ENCODE data around the gene FABP2.
"Not testable (repeated sequence)": the region's sequence is repeated elsewhere in the genome, so short reads cannot be mapped to it uniquely, and the experiment has no call there.

DNA sequence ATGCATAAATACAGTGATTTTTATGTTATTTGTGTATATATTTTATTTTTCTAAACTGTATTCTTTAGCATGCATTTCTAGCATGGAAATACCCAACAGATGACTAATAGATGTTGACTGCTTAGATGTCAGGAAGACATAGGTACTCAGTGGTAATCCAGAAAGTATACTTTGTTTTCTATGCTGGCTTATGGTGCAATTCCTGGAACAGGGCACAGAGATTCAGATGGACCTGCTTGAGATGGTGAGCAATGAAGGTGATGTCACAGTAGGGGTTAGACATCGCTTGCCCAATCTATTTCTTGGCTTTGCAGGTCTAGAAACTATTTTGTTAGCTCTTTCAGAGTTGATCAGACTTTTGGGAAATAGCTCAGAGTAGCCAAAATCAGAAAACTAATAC is 42.3 kb upstream of the FABP2 start:
- TF ChIP-seq, protein P1, sequence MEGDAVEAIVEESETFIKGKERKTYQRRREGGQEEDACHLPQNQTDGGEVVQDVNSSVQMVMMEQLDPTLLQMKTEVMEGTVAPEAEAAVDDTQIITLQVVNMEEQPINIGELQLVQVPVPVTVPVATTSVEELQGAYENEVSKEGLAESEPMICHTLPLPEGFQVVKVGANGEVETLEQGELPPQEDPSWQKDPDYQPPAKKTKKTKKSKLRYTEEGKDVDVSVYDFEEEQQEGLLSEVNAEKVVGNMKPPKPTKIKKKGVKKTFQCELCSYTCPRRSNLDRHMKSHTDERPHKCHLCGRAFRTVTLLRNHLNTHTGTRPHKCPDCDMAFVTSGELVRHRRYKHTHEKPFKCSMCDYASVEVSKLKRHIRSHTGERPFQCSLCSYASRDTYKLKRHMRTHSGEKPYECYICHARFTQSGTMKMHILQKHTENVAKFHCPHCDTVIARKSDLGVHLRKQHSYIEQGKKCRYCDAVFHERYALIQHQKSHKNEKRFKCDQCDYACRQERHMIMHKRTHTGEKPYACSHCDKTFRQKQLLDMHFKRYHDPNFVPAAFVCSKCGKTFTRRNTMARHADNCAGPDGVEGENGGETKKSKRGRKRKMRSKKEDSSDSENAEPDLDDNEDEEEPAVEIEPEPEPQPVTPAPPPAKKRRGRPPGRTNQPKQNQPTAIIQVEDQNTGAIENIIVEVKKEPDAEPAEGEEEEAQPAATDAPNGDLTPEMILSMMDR (IDR thresholded peaks at IDR 0.05) = not testable (repeated sequence)
- TF ChIP-seq POLR2A (IDR thresholded peaks at IDR 0.05) = not testable (repeated sequence)
